IMR-90 (cell line): ENCODE measurements around the gene LRP5. TPM values are rescaled to one million over a fixed set of nuclear protein-coding genes. Genes with fewer than 3 reads are reported as not detected.

Experiments used
- ATAC-seq: fragments of 200-7000 bp; cut with Tn5 transposase; 2 replicates; pipeline ENCODE4 v1.9.1; 2020; ENCODE audit warnings: low read depth, mild to moderate bottlenecking, moderate library complexity
- BruUV-seq: library from RNA; stranded (reverse); fragments of 400-500 nt; replicated peaks from 2 replicates; lab custom pipeline; 2021; lab: Mats Ljungman, UMichigan
- CTCF ChIA-PET: fragments of 300-600 bp; formaldehyde crosslinking; extraction: SDS; loops from one replicate; lab custom pipeline; 2021; ENCODE audit warnings: antibody characterized with exemption; lab: Yijun Ruan, JAX
- POLR2A ChIA-PET: fragments of 300-600 bp; sonication (Branson Sonifier 250); formaldehyde crosslinking; loops from one replicate; lab custom pipeline; 2022; ENCODE audit warnings: antibody characterized with exemption; ENCODE audit not compliant: unreplicated experiment; lab: Charles Lee
- DNase-seq: peaks from one replicate; pipeline ENCODE4 v3.0.0; 2013
- H2AFZ ChIP-seq: replicated peaks from 2 replicates; pipeline ENCODE3; 2013; ENCODE audit warnings: low read length, mild to moderate bottlenecking; ENCODE audit not compliant: poor library complexity
- H2AK5ac ChIP-seq: 2 replicates; pipeline ENCODE4 v1.6.1; 2013; ENCODE audit warnings: low read depth, low read length, inconsistent platforms
- H2AK9ac ChIP-seq: replicated peaks from 2 replicates; pipeline ENCODE3; 2013; ENCODE audit warnings: mild to moderate bottlenecking, low read depth, low read length, moderate library complexity; ENCODE audit not compliant: poor library complexity
- H2BK120ac ChIP-seq: 2 replicates; pipeline ENCODE4 v1.6.1; 2013; ENCODE audit warnings: low read depth, low read length, inconsistent platforms
- H2BK15ac ChIP-seq: 3 replicates; pipeline ENCODE4 v1.6.1; 2013; ENCODE audit warnings: low read depth, low read length, inconsistent platforms
- H2BK20ac ChIP-seq: 2 replicates; pipeline ENCODE4 v1.6.1; 2013; ENCODE audit warnings: low read depth, mild to moderate bottlenecking, inconsistent platforms, low read length, moderate library complexity
- H2BK5ac ChIP-seq: 2 replicates; pipeline ENCODE4 v1.6.1; 2013; ENCODE audit warnings: mild to moderate bottlenecking, low read depth, low read length, inconsistent platforms; ENCODE audit not compliant: poor library complexity, severe bottlenecking
- H3K14ac ChIP-seq: replicated peaks from 2 replicates; pipeline ENCODE4 v1.6.1; 2013; ENCODE audit warnings: low read depth, low read length, inconsistent platforms
- H3K18ac ChIP-seq: 2 replicates; pipeline ENCODE4 v1.6.1; 2013; ENCODE audit warnings: low read depth, low read length, control low read depth
- H3K23ac ChIP-seq: 2 replicates; pipeline ENCODE4 v1.6.1; 2013; ENCODE audit warnings: low read depth, low read length, inconsistent platforms
- H3K27ac ChIP-seq: 2 replicates; pipeline ENCODE4 v1.5.1; 2013; ENCODE audit warnings: mild to moderate bottlenecking, control low read depth, low read length; ENCODE audit not compliant: insufficient read depth
- H3K27me3 ChIP-seq: 2 replicates; pipeline ENCODE4 v1.6.1; 2013; ENCODE audit warnings: low read length; ENCODE audit not compliant: control insufficient read depth, insufficient read depth
- H3K36me3 ChIP-seq: 2 replicates; pipeline ENCODE4 v1.6.1; 2013; ENCODE audit warnings: low read length, mixed read lengths; ENCODE audit not compliant: control insufficient read depth, insufficient read depth
- H3K4ac ChIP-seq: 2 replicates; pipeline ENCODE4 v1.6.1; 2013; ENCODE audit warnings: low read depth, low read length, inconsistent platforms
- H3K4me1 ChIP-seq: 2 replicates; pipeline ENCODE4 v1.6.1; 2013; ENCODE audit warnings: low read length, mixed read lengths; ENCODE audit not compliant: control insufficient read depth, insufficient read depth
- H3K4me2 ChIP-seq: 2 replicates; pipeline ENCODE4 v1.6.1; 2013; ENCODE audit warnings: low read depth, mild to moderate bottlenecking, control low read depth, low read length, moderate library complexity
- H3K4me3 ChIP-seq: 2 replicates; pipeline ENCODE4 v1.5.1; 2013; ENCODE audit warnings: low read depth, mild to moderate bottlenecking, control low read depth, low read length, moderate library complexity; ENCODE audit not compliant: insufficient read depth
- H3K56ac ChIP-seq: 2 replicates; pipeline ENCODE4 v1.6.1; 2013; ENCODE audit warnings: low read length, inconsistent platforms; ENCODE audit not compliant: insufficient read depth; ENCODE audit errors: extremely low read depth
- H3K79me1 ChIP-seq, 2 experiments: 2 replicates each; pipeline ENCODE4 v1.6.1; 2013; ENCODE audit warnings: low read length in 2 of 2, inconsistent platforms in 1 of 2, low read depth in 1 of 2
- H3K9ac ChIP-seq: 2 replicates; pipeline ENCODE4 v1.6.1; 2013; ENCODE audit warnings: low read depth, low read length, control low read depth
- H3K9me1 ChIP-seq: 2 replicates; pipeline ENCODE4 v1.6.1; 2013; ENCODE audit warnings: low read length, inconsistent platforms; ENCODE audit not compliant: insufficient read depth
- H3K9me3 ChIP-seq: 2 replicates; pipeline ENCODE4 v1.6.1; 2013; ENCODE audit warnings: low read length; ENCODE audit not compliant: control insufficient read depth, insufficient read depth
- H4K20me1 ChIP-seq: 2 replicates; pipeline ENCODE4 v1.6.1; 2013; ENCODE audit warnings: low read length, inconsistent platforms; ENCODE audit not compliant: insufficient read depth
- H4K5ac ChIP-seq: 2 replicates; pipeline ENCODE4 v1.6.1; 2013; ENCODE audit warnings: mild to moderate bottlenecking, low read depth, low read length, control low read depth
- H4K8ac ChIP-seq, 2 experiments: 2 replicates each; pipeline ENCODE4 v1.6.1; 2013; ENCODE audit warnings: low read depth in 2 of 2, low read length in 2 of 2, control low read depth in 1 of 2, inconsistent platforms in 1 of 2
- H4K91ac ChIP-seq: 2 replicates; pipeline ENCODE4 v1.6.1; 2013; ENCODE audit warnings: low read depth, low read length, inconsistent platforms; ENCODE audit not compliant: insufficient read depth
- BHLHE40 ChIP-seq: fragments of 150-350 bp; IDR thresholded peaks from 2 replicates; pipeline ENCODE4 v1.6.1; 2016; ENCODE audit warnings: mild to moderate bottlenecking, low read depth, low read length
- CEBPB ChIP-seq: IDR thresholded peaks from 2 replicates; pipeline ENCODE4 v1.6.1; 2012; ENCODE audit warnings: low read depth, low read length, improper control_type of control experiment
- CHD1 ChIP-seq: IDR thresholded peaks from 2 replicates; pipeline ENCODE4 v1.6.1; 2012; ENCODE audit warnings: low read depth, low read length, improper control_type of control experiment
- MAFK ChIP-seq: IDR thresholded peaks from 2 replicates; pipeline ENCODE4 v1.6.1; 2012; ENCODE audit warnings: low read depth, low read length, improper control_type of control experiment
- MAZ ChIP-seq: IDR thresholded peaks from 2 replicates; pipeline ENCODE4 v1.6.1; 2012; ENCODE audit warnings: low read depth, mild to moderate bottlenecking, low read length, improper control_type of control experiment, moderate library complexity, borderline replicate concordance
- MXI1 ChIP-seq: IDR thresholded peaks from 2 replicates; pipeline ENCODE4 v1.6.1; 2012; ENCODE audit warnings: low read depth, mild to moderate bottlenecking, low read length, moderate library complexity, borderline replicate concordance
- NFE2L2 ChIP-seq: fragments of 150-350 bp; IDR thresholded peaks from 2 replicates; pipeline ENCODE4 v1.6.1; 2016; ENCODE audit warnings: low read depth, mild to moderate bottlenecking, low read length
- RAD21 ChIP-seq: IDR thresholded peaks from 2 replicates; pipeline ENCODE4 v1.6.1; 2012; ENCODE audit warnings: low read length, improper control_type of control experiment
- RCOR1 ChIP-seq: IDR thresholded peaks from 2 replicates; pipeline ENCODE4 v1.6.1; 2012; ENCODE audit warnings: mild to moderate bottlenecking, low read length, improper control_type of control experiment; ENCODE audit not compliant: insufficient replicate concordance
- RFX5 ChIP-seq: IDR thresholded peaks from 2 replicates; pipeline ENCODE4 v1.8.0; 2012; ENCODE audit warnings: low read depth, mild to moderate bottlenecking, low read length, moderate library complexity
- SMC3 ChIP-seq: fragments of 150-350 bp; IDR thresholded peaks from 2 replicates; pipeline ENCODE4 v1.6.1; 2016; ENCODE audit warnings: low read depth, mild to moderate bottlenecking, antibody characterized with exemption, low read length, moderate library complexity
- WGBS, 2 experiments: methylation state at CpG; one replicate each; pipeline versions ENCODE4 v1.1.5 to v1.1.7; 2013; ENCODE audit warnings: missing lambda C conversion rate in 2 of 2; ENCODE audit not compliant: insufficient read length in 1 of 2; ENCODE audit errors: extremely low coverage in 2 of 2; 5-methylcytosine and 5-hydroxymethylcytosine counted together
- dilution Hi-C: fragments of 300-500 bp; cut with HindIII; formaldehyde crosslinking; loops from one replicate; pipeline ENCODE4 v1.14.3; 2018; ENCODE audit warnings: low sequenced_read_pairs; ENCODE audit not compliant: unreplicated experiment
- in situ Hi-C: fragments of 300-500 bp; cut with MboI; formaldehyde crosslinking; loops from 3 replicates; pipeline ENCODE4 v1.14.3; 2019; ENCODE audit warnings: low sequenced_read_pairs, inconsistent platforms, mixed read lengths
- intact Hi-C: fragments of 100-400 bp; cut with micrococcal nuclease; formaldehyde crosslinking; loops from 2 replicates; pipeline ENCODE4 v1.10.0; 2022
- polyA plus RNA-seq, 3 experiments: library from polyadenylated mRNA; depleted of rRNA; stranded (reverse); fragments of >200 nt; gene quantifications; 2 replicates each; pipeline ENCODE4 v1.2.3, GENCODE V29; 2012; ENCODE audit warnings: low replicate concordance in 1 of 3
- total RNA-seq: library from RNA; depleted of rRNA; stranded (reverse); fragments of >200 nt; gene quantifications from 2 replicates; pipeline ENCODE4 v1.2.3, GENCODE V29; 2012
- TF ChIP-seq, protein P1 (sequence below): fragments of 150-350 bp; IDR thresholded peaks from 2 replicates; pipeline ENCODE4 v1.6.1; 2016; ENCODE audit warnings: low read depth, mild to moderate bottlenecking, low read length, moderate library complexity, borderline replicate concordance
- TF ChIP-seq, protein P2 (sequence below): fragments of 150-350 bp; IDR thresholded peaks from 2 replicates; pipeline ENCODE4 v1.6.1; 2017; ENCODE audit warnings: mild to moderate bottlenecking, antibody characterized with exemption, low read length, low read depth

The LRP5 gene
- total and polyA plus RNA-seq, 2 of the 4 experiments (the other 2 are of a cell fraction) = 10.4 to 15.0 TPM

DNA sequence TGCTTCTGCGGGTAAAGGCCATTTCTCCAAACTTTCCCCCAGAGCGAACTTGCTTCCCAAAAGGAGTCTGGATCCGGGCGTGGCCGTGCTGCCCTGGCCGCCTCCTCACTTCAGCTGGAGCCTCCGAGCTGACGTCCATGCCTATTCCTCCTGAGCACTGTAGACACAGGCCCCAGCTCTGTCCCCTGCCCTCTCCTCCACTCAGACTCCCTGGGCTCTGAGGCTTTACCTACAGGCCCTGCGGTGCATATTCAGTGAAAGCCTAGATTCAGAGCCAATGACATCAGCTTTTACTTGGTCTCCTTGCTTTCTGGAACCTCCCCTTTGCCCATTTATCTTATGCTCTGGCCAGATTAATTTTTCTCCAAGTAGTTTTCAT, 9.7 kb downstream of the LRP5 start:
- no peak overlapping the region for H4K5ac ChIP-seq
- WGBS, 2 experiments = 95% methylated on average over 8 of the region's 9 CpGs; no CpG with 5 or more reads in 1 of the 2 experiments
- TF ChIP-seq MXI1 = no peak
- TF ChIP-seq NFE2L2 = no peak
- TF ChIP-seq, protein P1, sequence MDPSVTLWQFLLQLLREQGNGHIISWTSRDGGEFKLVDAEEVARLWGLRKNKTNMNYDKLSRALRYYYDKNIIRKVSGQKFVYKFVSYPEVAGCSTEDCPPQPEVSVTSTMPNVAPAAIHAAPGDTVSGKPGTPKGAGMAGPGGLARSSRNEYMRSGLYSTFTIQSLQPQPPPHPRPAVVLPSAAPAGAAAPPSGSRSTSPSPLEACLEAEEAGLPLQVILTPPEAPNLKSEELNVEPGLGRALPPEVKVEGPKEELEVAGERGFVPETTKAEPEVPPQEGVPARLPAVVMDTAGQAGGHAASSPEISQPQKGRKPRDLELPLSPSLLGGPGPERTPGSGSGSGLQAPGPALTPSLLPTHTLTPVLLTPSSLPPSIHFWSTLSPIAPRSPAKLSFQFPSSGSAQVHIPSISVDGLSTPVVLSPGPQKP = no peak
- no peak for TF ChIP-seq MAFK
- no peak for TF ChIP-seq CHD1
- no peak for TF ChIP-seq CEBPB
- no peak for TF ChIP-seq RCOR1
- no peak for TF ChIP-seq RFX5
- no peak for TF ChIP-seq SMC3
- TF ChIP-seq, protein P2, sequence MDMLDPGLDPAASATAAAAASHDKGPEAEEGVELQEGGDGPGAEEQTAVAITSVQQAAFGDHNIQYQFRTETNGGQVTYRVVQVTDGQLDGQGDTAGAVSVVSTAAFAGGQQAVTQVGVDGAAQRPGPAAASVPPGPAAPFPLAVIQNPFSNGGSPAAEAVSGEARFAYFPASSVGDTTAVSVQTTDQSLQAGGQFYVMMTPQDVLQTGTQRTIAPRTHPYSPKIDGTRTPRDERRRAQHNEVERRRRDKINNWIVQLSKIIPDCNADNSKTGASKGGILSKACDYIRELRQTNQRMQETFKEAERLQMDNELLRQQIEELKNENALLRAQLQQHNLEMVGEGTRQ = no peak
- no peak for TF ChIP-seq BHLHE40
- TF ChIP-seq MAZ = no peak
- TF ChIP-seq RAD21 = no peak
- no peaks in the 10 kb centered on the region; the same call in 1 of the 2 replicates for H3K4me1 ChIP-seq
- H3K4ac ChIP-seq = no peak overlapping the region
- H3K79me1 ChIP-seq = peaks cover 17 to 65% of the 10 kb centered on the region in 2 experiments
- H3K56ac ChIP-seq = no peak overlapping the region
- H3K27me3 ChIP-seq = no peaks in the 10 kb centered on the region
- DNase-seq = no peak
- H4K91ac ChIP-seq = no peak overlapping the region
- ATAC-seq = no peak
- no peak overlapping the region for H4K8ac ChIP-seq
- no peak overlapping the region for H3K4me3 ChIP-seq
- H3K9ac ChIP-seq = no peak overlapping the region
- no peak overlapping the region for H2AK9ac ChIP-seq
- H2BK20ac ChIP-seq = no peak overlapping the region
- in situ Hi-C loops = no loop called here
- H3K27ac ChIP-seq = no peak overlapping the region
- POLR2A ChIA-PET = no interaction called here
- no peak overlapping the region for H3K14ac ChIP-seq
- no peak overlapping the region for H3K23ac ChIP-seq
- no peak overlapping the region for H3K4me2 ChIP-seq
- H4K20me1 ChIP-seq = peaks cover 64% of the 10 kb centered on the region
- no peak overlapping the region for H3K18ac ChIP-seq
- no peak overlapping the region for H2AFZ ChIP-seq
- no peaks in the 10 kb centered on the region for H3K9me3 ChIP-seq
- no TSS peak for BruUV-seq
- no peak overlapping the region for H2BK120ac ChIP-seq
- no peaks in the 10 kb centered on the region; the same call in 1 of the 2 replicates for H3K9me1 ChIP-seq
- dilution Hi-C loops = no loop called here
- no peak overlapping the region for H2AK5ac ChIP-seq
- H3K36me3 ChIP-seq = 0 out of 2 replicates have a peak, but pooled peaks cover 1% of the 10 kb centered on the region
- CTCF ChIA-PET = interaction anchor here (0.6 kb wide), 2 partner anchors 32 to 65 kb away, joined by 3 to 4 read pairs; no protein-coding TSS in a partner anchor
- no peak overlapping the region for H2BK15ac ChIP-seq
- intact Hi-C loops = no loop called here
- H2BK5ac ChIP-seq = no peak overlapping the region
